PC-9 (cell line): ENCODE measurements around the gene SIGLEC6.

Experiments
- EZH2 ChIP-seq: fragments of 200-600 bp; sonication (generic); IDR thresholded peaks from 2 replicates; pipeline ENCODE4 v1.8.0; 2017; ENCODE audit warnings: antibody characterized with exemption, low read depth
- TF ChIP-seq, protein P1 (sequence below): fragments of 200-600 bp; sonication (generic); conservative IDR thresholded peaks from 2 replicates; pipeline ENCODE4 v1.6.1; 2017; ENCODE audit warnings: mixed run types, antibody characterized with exemption, mild to moderate bottlenecking, moderate library complexity

DNA sequence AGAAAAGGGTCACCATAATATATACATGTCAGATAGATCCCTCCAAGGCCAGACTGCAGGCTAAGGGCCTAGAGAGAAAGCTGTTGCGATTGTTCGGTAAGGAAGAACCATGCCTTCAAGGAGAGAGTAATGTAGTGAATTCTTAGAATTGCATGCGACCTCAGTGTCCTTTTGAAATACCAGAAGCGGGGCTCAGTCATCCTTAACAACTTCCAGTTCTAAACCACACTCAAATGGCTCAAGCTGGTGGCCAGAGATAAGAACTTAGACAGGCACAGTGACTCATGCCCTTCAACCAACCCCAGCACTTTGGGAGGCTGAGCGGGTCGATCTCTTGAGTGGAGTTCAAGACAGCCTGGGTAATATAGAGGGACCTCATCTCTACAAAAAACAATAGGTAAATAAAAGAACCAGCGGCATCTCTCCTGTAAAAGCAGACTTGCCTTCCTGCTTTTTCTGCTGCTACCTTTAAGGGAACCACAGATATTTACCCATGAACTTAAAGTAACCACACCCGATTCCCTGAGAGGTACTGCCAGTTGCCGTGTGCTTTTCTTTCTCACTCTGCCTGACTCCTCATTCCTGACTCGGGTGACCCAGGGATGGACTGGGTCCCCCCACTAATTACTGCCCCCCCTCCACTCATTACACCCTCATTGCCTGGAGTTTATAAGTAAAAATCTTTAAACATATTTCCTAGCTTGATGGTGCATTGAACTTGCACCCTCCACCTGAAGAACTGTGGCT, 15.4 kb upstream of the SIGLEC6 start:
- TF ChIP-seq, protein P1, sequence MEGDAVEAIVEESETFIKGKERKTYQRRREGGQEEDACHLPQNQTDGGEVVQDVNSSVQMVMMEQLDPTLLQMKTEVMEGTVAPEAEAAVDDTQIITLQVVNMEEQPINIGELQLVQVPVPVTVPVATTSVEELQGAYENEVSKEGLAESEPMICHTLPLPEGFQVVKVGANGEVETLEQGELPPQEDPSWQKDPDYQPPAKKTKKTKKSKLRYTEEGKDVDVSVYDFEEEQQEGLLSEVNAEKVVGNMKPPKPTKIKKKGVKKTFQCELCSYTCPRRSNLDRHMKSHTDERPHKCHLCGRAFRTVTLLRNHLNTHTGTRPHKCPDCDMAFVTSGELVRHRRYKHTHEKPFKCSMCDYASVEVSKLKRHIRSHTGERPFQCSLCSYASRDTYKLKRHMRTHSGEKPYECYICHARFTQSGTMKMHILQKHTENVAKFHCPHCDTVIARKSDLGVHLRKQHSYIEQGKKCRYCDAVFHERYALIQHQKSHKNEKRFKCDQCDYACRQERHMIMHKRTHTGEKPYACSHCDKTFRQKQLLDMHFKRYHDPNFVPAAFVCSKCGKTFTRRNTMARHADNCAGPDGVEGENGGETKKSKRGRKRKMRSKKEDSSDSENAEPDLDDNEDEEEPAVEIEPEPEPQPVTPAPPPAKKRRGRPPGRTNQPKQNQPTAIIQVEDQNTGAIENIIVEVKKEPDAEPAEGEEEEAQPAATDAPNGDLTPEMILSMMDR = no peak
- no peak for TF ChIP-seq EZH2
